Pancreas (tissue), 10 donors: ENCODE measurements around the gene PGF. TPM values are rescaled to one million over a fixed set of nuclear protein-coding genes. Genes with fewer than 3 reads are reported as not detected.
"Not testable (repeated sequence)": the region's sequence is repeated elsewhere in the genome, so short reads cannot be mapped to it uniquely, and the experiment has no call there.

Experiments
- ATAC-seq, 4 donors: fragments of 200-7000 bp; cut with Tn5 transposase; one replicate each; pipeline versions ENCODE4 v1.8.0 to v1.9.1; 2020; ENCODE audit warnings: mild to moderate bottlenecking in 4 of 4, moderate library complexity in 4 of 4
- DNase-seq, 6 donors: peaks; one replicate each; pipeline ENCODE4 v3.0.0-alpha.2; 2020
- FAIRE-seq: peaks from 2 replicates; lab custom pipeline; 2012; peaks lifted over from hg19 to GRCh38; lab: Jason Lieb, UNC
- H3K27ac ChIP-seq, 4 donors: fragments of 200-600 bp; sonication (generic); 1 replicate in 3 of 4; 2 replicates in 1 of 4; pipeline versions ENCODE4 v1.5.0 to v1.8.0; 2020
- H3K27me3 ChIP-seq, 4 donors: fragments of 200-600 bp; one replicate each; pipeline ENCODE4 v1.8.0; 2021
- H3K36me3 ChIP-seq, 3 donors: fragments of 200-600 bp; sonication (generic) in 1 of 3; one replicate each; pipeline versions ENCODE4 v1.5.0 to v1.8.0; 2020 to 2021
- H3K4me1 ChIP-seq, 3 donors: fragments of 200-600 bp; one replicate each; pipeline ENCODE4 v1.8.0; 2021
- H3K4me3 ChIP-seq, 4 donors: fragments of 200-600 bp; sonication (generic) in 2 of 4; one replicate each; pipeline versions ENCODE4 v1.5.0 to v1.8.0; 2020 to 2021
- H3K9me3 ChIP-seq, 4 donors: fragments of 200-600 bp; one replicate each; pipeline ENCODE4 v1.8.0; 2021
- CTCF ChIP-seq, 4 donors: fragments of 200-600 bp; sonication (generic) in 3 of 4; IDR thresholded peaks; one replicate each; pipeline versions ENCODE4 v1.5.0 to v1.8.0; 2021; ENCODE audit warnings: antibody characterized with exemption in 4 of 4
- WGBS, 2 donors: extraction: QIAGEN DNeasy Blood & Tissue Kit; methylation state at CpG; one replicate each; pipeline ENCODE4 v1.1.7; 2013; 5-methylcytosine and 5-hydroxymethylcytosine counted together
- intact Hi-C, 3 donors: fragments of 100-400 bp; cut with DNase I; formaldehyde crosslinking; loops; one replicate each; pipeline versions ENCODE4 v1.11.1 to v1.14.2; 2022
- polyA plus RNA-seq, 2 donors: library from polyadenylated mRNA; stranded (reverse); fragments of 200-250 nt; gene quantifications; one replicate each; pipeline ENCODE4 v1.2.3, GENCODE V29; 2013
- total RNA-seq, 6 donors: library from RNA; stranded (reverse); fragmentation: NEBNext Ultra II Directional in 4 of 6; extraction: Animal tissue kit (Norgen Biotek cat#: 25700) in 4 of 6; gene quantifications; one replicate each; pipeline versions ENCODE4 v1.2.1 to v1.2.4, GENCODE V29; 2021 to 2023
- donor health status: healthy with polysubstance abuse.
- donor health status: DM: no; HTN: no; CAD: no; lungs with moderate emphysema.
- donor health status: DM: no; HTN: no; CAD: no.
- donor health status: control.
- donor health status: control.
- donor health status: Bipolar disorder and iron deficiency.
- donor health status: DM: yes; HTN: yes; CAD: no.
- donor health status: DM: no; HTN: no; CAD: no.
- donor health status: DM: no; HTN: no; CAD: no.
- donor health status: DM: yes; HTN: yes; CAD: no.

PGF gene
- total and polyA plus RNA-seq, 8 donors, result 0.73 to 4.7 (median 1.6) TPM

GRCh38 chr14:74936151-74936550 is 19.2 kb downstream of the PGF start:
- no peak for DNase-seq
- H3K36me3 ChIP-seq, result no peaks in the 10 kb centered on the region
- TF ChIP-seq CTCF (IDR thresholded peaks at IDR 0.05), result no peak
- no peaks in the 10 kb centered on the region for H3K27me3 ChIP-seq
- no peak overlapping the region for H3K4me3 ChIP-seq
- FAIRE-seq, result no peak
- no peaks in the 10 kb centered on the region for H3K4me1 ChIP-seq
- H3K9me3 ChIP-seq, result no peaks in the 10 kb centered on the region
- intact Hi-C loops, result no loop called here
- no peak for ATAC-seq
- no peak overlapping the region for H3K27ac ChIP-seq
- WGBS, 2 donors, result 76 to 89% methylated on average over 11 of the region's 11 CpGs

DNA sequence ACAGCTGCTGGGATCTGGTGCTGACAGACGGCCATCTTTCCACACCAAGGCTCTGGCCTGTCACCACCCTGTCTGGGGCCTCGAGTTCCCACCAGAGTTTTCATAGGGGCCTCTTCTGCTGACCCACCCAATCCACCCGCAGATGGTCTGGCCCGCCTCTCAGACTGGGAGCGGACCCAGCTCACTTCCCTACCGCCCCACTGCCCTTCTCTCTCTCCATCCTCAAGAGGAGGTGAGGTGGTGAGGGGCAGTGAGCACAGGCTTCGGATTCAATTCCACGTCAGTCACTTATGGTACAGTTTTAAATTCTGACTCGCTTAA is 20.1 kb downstream of the PGF start:
- no peaks in the 10 kb centered on the region for H3K27me3 ChIP-seq
- no peak for ATAC-seq

DNA sequence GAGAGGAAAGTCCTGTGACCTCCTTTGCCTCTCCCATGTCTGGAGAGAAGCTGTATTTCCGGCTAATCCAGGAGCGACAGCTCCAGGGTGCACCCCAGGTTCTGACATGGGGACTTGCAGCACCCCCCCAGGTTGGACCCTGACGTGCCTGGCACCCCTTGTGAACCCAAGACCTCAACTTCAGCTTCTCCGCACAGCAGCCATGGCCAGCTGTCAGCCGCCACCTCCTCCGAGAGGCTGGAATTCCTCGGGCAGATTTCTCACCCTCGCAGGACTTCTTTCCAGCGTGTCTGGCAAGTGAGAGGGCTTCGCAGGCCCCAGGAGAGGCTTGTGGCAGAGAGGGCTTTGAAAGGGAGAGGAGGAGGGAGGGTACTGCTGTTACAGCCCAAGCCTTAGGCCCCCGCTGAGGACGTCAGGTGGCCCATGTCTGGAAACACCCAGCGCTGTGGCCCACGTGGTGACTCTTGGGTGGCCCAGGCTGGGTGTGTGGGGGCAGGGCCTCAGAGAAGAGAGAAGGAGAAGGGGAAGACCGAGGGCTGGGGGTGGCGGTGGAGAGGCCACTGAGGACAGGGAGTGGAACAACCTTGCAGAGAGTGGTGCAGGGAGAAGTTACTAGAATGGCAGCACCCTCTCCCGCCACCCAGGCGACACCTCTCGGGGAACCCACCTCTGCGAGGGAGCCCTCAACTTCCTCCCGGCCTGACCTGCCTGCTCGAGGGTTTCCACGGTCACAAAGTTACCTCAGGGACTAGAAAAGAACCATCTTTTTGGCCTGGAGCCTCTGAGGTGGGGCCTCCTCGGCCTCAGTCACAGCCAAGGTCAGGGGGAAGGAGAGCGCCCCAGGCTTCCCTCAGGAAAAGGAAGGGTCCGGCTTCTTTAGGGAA is 20.7 kb downstream of the PGF start:
- no peak overlapping the region for H3K4me3 ChIP-seq
- no peaks in the 10 kb centered on the region for H3K27me3 ChIP-seq
- H3K4me1 ChIP-seq, result no peaks in the 10 kb centered on the region
- 77 to 78% methylated on average over 26 of the region's 26 CpGs for WGBS, 2 donors
- no peaks in the 10 kb centered on the region for H3K9me3 ChIP-seq
- no peaks in the 10 kb centered on the region for H3K36me3 ChIP-seq
- DNase-seq, result peak in 1 of 6 donors; percentile 46
- FAIRE-seq, result no peak
- peak in 1 of 4 donors; percentile 36 for ATAC-seq
- no peak overlapping the region for H3K27ac ChIP-seq
- no peak for TF ChIP-seq CTCF (IDR thresholded peaks at IDR 0.05)
- intact Hi-C loops, result no loop called here

More for the DNA sequence above, 20.1 kb downstream of the PGF start:
- Histone ChIP-seq H3K27ac (no peak overlapping the region), H3K36me3 (no peaks in the 10 kb centered on the region), H3K9me3 (no peaks in the 10 kb centered on the region), H3K4me3 (no peak overlapping the region), H3K4me1 (no peaks in the 10 kb centered on the region)
- intact Hi-C loops, result no loop called here
- no peak for TF ChIP-seq CTCF (IDR thresholded peaks at IDR 0.05)
- FAIRE-seq (no peak), DNase-seq (no peak)
- 81 to 84% methylated on average over 9 of the region's 9 CpGs for WGBS, 2 donors

- WGBS, 2 donors, result 32 to 49% methylated on average over 4 of the region's 4 CpGs
- intact Hi-C loops, result no loop called here
- no peaks in the 10 kb centered on the region for H3K9me3 ChIP-seq
- no peak for FAIRE-seq
- TF ChIP-seq CTCF (IDR thresholded peaks at IDR 0.05), result no peak
- H3K27me3 ChIP-seq, result no peaks in the 10 kb centered on the region
- ATAC-seq, result peak in 1 of 4 donors; percentile 33
- no peaks in the 10 kb centered on the region for H3K36me3 ChIP-seq
- no peak overlapping the region for H3K27ac ChIP-seq
- no peak for DNase-seq
- H3K4me3 ChIP-seq, result no peak overlapping the region
- H3K4me1 ChIP-seq, result no peaks in the 10 kb centered on the region
These were observed 21.4 kb downstream of the PGF start for GRCh38 chr14:74934041-74934440.

- FAIRE-seq, intact Hi-C loops, H3K9me3 ChIP-seq, H3K27ac ChIP-seq, H3K4me1 ChIP-seq, H3K27me3 ChIP-seq, H3K4me3 ChIP-seq, DNase-seq, ATAC-seq, H3K36me3 ChIP-seq: not testable (repeated sequence)
- WGBS, 2 donors, result 63 to 80% methylated on average over 4 of the region's 4 CpGs
These were observed 22.5 kb downstream of the PGF start for GRCh38 chr14:74932936-74933335.
